Measurements from ENCODE around the gene WDR45B.

The WDR45B gene

GRCh38 chr17:82601447-82602000 is 46.7 kb downstream of the WDR45B start:
- no peak for DNase-seq (ENCODE audit: low read depth in 2 of 2, low spot score in 1 of 2)

DNA sequence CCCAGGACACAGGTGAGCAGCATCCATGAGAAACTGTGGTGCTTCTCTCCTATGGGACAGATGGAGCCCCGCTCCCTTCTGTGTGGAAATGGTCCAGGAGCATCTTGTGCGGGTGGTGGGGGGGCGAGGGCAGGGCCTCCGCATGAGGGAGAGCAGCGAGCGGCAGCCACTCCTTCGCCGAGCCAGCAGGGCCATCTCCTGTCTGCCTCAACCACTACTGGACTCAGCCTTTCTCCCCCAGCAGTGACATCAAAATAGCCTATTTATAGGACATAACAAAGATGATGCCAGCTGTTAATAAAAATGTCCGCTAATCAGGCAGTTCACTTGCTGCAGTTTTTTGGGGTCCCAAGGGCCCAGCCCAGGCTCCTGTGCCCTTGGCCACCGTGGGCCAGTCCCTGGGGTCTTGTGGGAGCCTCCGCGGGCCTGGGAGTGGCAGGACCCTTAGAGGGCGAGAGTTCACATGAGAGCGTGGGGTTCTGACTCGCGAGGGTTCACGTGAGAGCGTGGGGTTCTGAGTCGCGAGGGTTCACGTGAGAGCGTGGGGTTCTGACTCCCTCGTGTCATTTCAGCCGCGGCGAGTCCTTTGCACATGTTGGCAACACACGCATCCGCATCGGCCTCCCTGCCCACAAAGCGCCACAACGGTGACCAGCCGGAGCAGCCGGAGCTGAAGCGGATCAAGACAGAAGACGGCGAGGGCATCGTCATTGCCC is 47.4 kb downstream of the WDR45B start:
- DNase-seq (ENCODE audit: low read depth in 2 of 2, low spot score in 1 of 2), result no peak

DNA sequence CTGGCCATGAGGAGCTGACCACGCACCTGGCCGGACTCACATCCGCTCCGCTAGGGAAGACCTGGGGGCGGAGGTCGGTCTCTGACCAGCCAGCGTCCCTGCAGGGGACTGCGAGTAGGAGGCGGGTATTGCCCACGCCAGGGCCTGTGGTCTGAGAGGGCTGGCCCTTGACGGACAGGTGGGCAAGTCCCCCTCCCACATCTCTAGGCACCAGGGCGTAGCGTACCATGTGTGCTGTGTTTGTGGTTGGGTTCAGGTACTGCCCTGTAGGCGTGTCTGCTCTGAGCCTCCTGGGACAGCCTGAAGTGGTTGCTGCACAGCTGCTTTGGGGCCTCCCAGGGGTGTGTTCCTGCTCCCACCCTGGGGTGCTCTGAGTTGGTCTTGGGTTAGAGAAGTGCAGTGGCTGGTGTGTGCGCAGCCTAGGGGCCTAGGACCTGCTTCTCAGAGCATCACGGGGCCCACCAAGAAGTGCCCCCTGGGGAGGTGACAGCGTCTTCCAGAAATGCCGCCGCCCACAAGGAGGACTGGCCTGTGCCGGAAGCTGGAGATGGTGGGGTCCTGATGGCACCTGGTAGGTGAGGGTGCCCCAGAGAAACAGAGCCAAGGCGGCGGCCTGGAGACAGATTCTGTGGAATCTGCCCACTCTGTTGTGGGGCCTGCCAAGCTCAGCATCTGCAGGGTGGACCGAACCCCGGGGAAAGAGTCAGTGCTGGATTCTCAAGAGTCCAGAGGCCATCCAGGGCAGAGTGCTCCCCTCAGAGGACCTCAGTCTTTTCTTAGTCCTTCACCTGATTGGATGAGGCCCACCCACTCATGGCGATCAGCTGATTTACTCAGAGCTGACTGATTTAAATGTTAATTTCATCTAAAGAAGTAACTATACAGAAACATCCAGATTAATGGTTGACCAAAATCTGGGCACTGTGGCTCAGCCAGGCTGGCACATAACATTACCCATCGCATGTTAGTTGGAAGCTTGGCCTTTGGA is 48.3 kb downstream of the WDR45B start:
- DNase-seq (ENCODE audit: low read depth in 2 of 2, low spot score in 1 of 2), result no peak

GRCh38 chr17:82598256-82599119 is 49.8 kb downstream of the WDR45B start:
- no peak for DNase-seq (ENCODE audit: low read depth in 2 of 2, low spot score in 1 of 2)

- DNase-seq (ENCODE audit: low read depth in 2 of 2, low spot score in 1 of 2), result no peak
These were observed 51.2 kb downstream of the WDR45B start for GRCh38 chr17:82596837-82597672.

GRCh38 chr17:82596296-82596695 is 51.9 kb downstream of the WDR45B start:
- no peak for DNase-seq (ENCODE audit: low read depth in 2 of 2, low spot score in 1 of 2)

GRCh38 chr17:82595893-82596292 is 52.4 kb downstream of the WDR45B start:
- DNase-seq (ENCODE audit: low read depth in 2 of 2, low spot score in 1 of 2), result no peak

- DNase-seq (ENCODE audit: low read depth in 2 of 2, low spot score in 1 of 2), result no peak
These were observed 53.7 kb downstream of the WDR45B start for GRCh38 chr17:82594571-82594970.

GRCh38 chr17:82593590-82594087 is 54.6 kb downstream of the WDR45B start:
- no peak for DNase-seq (ENCODE audit: low read depth in 2 of 2, low spot score in 1 of 2)

GRCh38 chr17:82592767-82593589 is 55.3 kb downstream of the WDR45B start:
- peak in 1 of 2 donors; percentile 20 for DNase-seq (ENCODE audit: low read depth in 2 of 2, low spot score in 1 of 2)

- DNase-seq (ENCODE audit: low read depth in 2 of 2, low spot score in 1 of 2), result no peak
These were observed 55.9 kb downstream of the WDR45B start for GRCh38 chr17:82592289-82592766.

- DNase-seq (ENCODE audit: low read depth in 2 of 2, low spot score in 1 of 2), result no peak
These were observed 57.2 kb downstream of the WDR45B start for GRCh38 chr17:82590881-82591539.

- DNase-seq (ENCODE audit: low read depth in 2 of 2, low spot score in 1 of 2), result no peak
These were observed 58.0 kb downstream of the WDR45B start for GRCh38 chr17:82590216-82590615.

DNA sequence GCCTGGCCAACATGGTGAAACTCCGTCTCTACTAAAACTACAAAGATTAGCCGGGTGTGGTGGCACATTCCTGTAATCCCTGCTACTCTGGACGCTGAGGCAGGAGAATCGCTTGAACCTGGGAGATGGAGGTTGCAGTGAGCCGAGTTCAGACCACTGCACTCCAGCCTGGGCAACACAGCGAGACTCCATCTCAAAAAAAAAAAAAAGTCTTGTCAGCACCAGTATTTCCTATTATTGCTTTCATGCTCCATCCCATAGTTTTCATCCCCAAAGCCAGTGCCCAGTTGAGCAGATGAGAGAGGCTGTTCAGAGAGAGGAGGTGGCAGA is 58.4 kb downstream of the WDR45B start:
- no peak for DNase-seq (ENCODE audit: low read depth in 2 of 2, low spot score in 1 of 2)

DNA sequence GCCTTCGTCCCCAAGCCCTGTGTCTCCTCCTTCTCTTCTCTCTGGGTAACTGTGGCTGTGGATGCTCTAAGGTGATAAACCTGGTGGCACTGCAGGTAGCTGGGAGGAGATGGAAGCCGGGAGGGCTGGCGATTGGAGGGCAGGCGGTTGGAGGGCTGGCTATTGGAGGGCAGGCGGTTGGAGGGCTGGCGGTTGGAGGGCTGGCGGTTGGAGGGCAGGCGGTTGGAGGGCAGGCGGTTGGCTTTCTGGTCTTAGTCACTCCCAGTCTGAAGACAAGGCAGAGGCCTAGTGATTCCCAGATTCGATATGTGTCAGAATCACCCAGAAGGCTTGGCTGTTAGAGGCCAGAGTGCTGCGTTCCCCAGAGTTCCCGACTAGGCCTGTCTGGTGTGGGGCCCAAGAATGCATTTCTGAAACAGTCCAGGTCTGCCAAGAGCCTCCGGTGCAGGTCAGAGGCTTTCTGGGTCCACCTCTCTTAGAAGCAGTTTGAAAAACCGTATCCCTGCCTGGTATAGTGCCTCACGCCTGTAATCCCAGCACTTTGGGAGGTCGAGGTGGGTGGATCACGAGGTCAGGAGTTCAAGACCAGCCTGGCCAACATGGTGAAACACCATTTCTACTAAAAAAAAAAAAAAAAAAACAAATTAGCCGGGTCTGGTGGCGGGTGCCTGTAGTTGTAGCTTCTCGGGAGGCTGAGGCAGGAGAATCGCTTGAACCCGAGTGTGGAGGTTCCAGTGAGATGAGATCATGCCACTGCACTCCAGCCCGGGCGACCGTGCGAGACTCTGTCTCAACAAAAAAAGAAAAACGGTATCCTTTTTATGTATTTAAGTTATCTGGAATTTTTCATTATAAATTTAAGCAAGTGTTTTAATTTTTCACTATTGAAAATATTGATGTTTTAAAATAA is 59.7 kb downstream of the WDR45B start:
- DNase-seq (ENCODE audit: low read depth in 2 of 2, low spot score in 1 of 2), result no peak

- no peak for DNase-seq (ENCODE audit: low read depth in 2 of 2, low spot score in 1 of 2)
These were observed 60.8 kb downstream of the WDR45B start for GRCh38 chr17:82587234-82588086.

All from stimulated activated CD8-positive, alpha-beta memory T cell treated with anti-CD3 and anti-CD28 coated beads, Interleukin-4, amount 100 ng/mL, for 4 hours (primary cell).